HUDEP-2 (cell line): ENCODE measurements around the gene EEF1AKMT4.

Source experiments
- DNase-seq, 76 experiments: peaks; one replicate each; lab custom pipeline; 2025; ENCODE audit not compliant: unreplicated experiment in 76 of 76; lab: John Stamatoyannopoulos, UW

The EEF1AKMT4 gene

GRCh38 chr3:184235381-184236032 lies 14.0 kb upstream of the EEF1AKMT4 start:
- no peak for DNase-seq

GRCh38 chr3:184236033-184236410 lies 13.4 kb upstream of the EEF1AKMT4 start:
- no peak for DNase-seq

- no peak for DNase-seq
These were observed 12.8 kb upstream of the EEF1AKMT4 start for GRCh38 chr3:184236636-184237035.

GRCh38 chr3:184237211-184237610 lies 12.3 kb upstream of the EEF1AKMT4 start:
- no peak for DNase-seq

GRCh38 chr3:184237807-184238206 lies 11.7 kb upstream of the EEF1AKMT4 start:
- no peak for DNase-seq

- no peak for DNase-seq
These were observed 11.1 kb upstream of the EEF1AKMT4 start for GRCh38 chr3:184238246-184238818.

- DNase-seq = no peak
These were observed 10.3 kb upstream of the EEF1AKMT4 start for GRCh38 chr3:184239221-184239620.

- no peak for DNase-seq
These were observed 9.8 kb upstream of the EEF1AKMT4 start for GRCh38 chr3:184239708-184240107.

GRCh38 chr3:184240384-184241140 lies 8.9 kb upstream of the EEF1AKMT4 start:
- DNase-seq = peak in 3 of 76 experiments; percentile 7 to 34 (median 8)

GRCh38 chr3:184241141-184241446 lies 8.4 kb upstream of the EEF1AKMT4 start:
- no peak for DNase-seq

- DNase-seq = peak in 25 of 76 experiments; percentile 1 to 36 (median 20)
These were observed 7.8 kb upstream of the EEF1AKMT4 start for GRCh38 chr3:184241447-184242296.

- no peak for DNase-seq
These were observed 7.2 kb upstream of the EEF1AKMT4 start for GRCh38 chr3:184242297-184242685.

GRCh38 chr3:184248454-184249411 lies 739 bp upstream of the EEF1AKMT4 start, which contains the start of gene ALG3:
ALG3 (minus strand) TSS chr3:184248962; CDS start chr3:184248940, 22 bp downstream.
- peak in 74 of 76 experiments; percentile 18 to 88 (median 76) for DNase-seq

GRCh38 chr3:184250167-184250828 lies 826 bp downstream of the EEF1AKMT4 start:
- peak in 75 of 76 experiments; percentile 7 to 96 (median 88) for DNase-seq

GRCh38 chr3:184255291-184256039 lies 6.0 kb downstream of the EEF1AKMT4 start:
- no peak for DNase-seq

GRCh38 chr3:184257083-184257915 lies 7.8 kb downstream of the EEF1AKMT4 start:
- no peak for DNase-seq

- no peak for DNase-seq
These were observed 9.5 kb downstream of the EEF1AKMT4 start for GRCh38 chr3:184258926-184259325.

- DNase-seq = no peak
These were observed 10.0 kb downstream of the EEF1AKMT4 start for GRCh38 chr3:184259396-184259877.
